Mesenchymal stem cell (in vitro differentiated cells and primary cell): ENCODE data around the gene TMEM184B.

ENCODE experiments used
- DNase-seq: peaks from one replicate; pipeline ENCODE4 v3.0.0-alpha.2; 2013
- H2AFZ ChIP-seq: one replicate; pipeline ENCODE4 v1.6.1; 2013; ENCODE audit warnings: low read depth, mild to moderate bottlenecking, control low read depth, inconsistent platforms, low read length, moderate library complexity
- H2AK5ac ChIP-seq: 2 replicates; pipeline ENCODE4 v1.6.1; 2013; ENCODE audit warnings: low read length, moderate library complexity, mild to moderate bottlenecking, inconsistent platforms; ENCODE audit not compliant: severe bottlenecking
- H2BK120ac ChIP-seq: one replicate; pipeline ENCODE4 v1.6.1; 2013; ENCODE audit warnings: low read depth, mild to moderate bottlenecking, inconsistent platforms, low read length, moderate library complexity
- H2BK12ac ChIP-seq, 2 experiments: one replicate each; pipeline ENCODE4 v1.6.1; 2013; ENCODE audit warnings: inconsistent platforms in 2 of 2, low read length in 2 of 2, mild to moderate bottlenecking in 2 of 2, moderate library complexity in 2 of 2, control low read depth in 1 of 2
- H2BK15ac ChIP-seq: one replicate; pipeline ENCODE4 v1.6.1; 2013; ENCODE audit warnings: mild to moderate bottlenecking, low read depth, inconsistent platforms; ENCODE audit not compliant: poor library complexity, severe bottlenecking
- H2BK5ac ChIP-seq: 2 replicates; pipeline ENCODE4 v1.6.1; 2013; ENCODE audit warnings: low read depth, mild to moderate bottlenecking, low read length, control low read depth, inconsistent platforms; ENCODE audit not compliant: poor library complexity, severe bottlenecking
- H3K14ac ChIP-seq, 2 experiments: one replicate each; pipeline ENCODE4 v1.6.1; 2013; ENCODE audit warnings: inconsistent platforms in 2 of 2, low read length in 2 of 2, control low read depth in 1 of 2, mild to moderate bottlenecking in 1 of 2, moderate library complexity in 1 of 2
- H3K18ac ChIP-seq, 2 experiments: one replicate each; pipeline ENCODE4 v1.6.1; 2013; ENCODE audit warnings: inconsistent platforms in 2 of 2, low read length in 2 of 2, control low read depth in 1 of 2, low read depth in 1 of 2, mild to moderate bottlenecking in 1 of 2
- H3K23ac ChIP-seq, 2 experiments: one replicate each; pipeline ENCODE4 v1.6.1; 2013; ENCODE audit warnings: inconsistent platforms in 2 of 2, low read length in 2 of 2, mild to moderate bottlenecking in 2 of 2, moderate library complexity in 2 of 2, control low read depth in 1 of 2
- H3K27ac ChIP-seq: 2 replicates; pipeline ENCODE4 v1.5.1; 2013; ENCODE audit warnings: mild to moderate bottlenecking, moderate library complexity, low read length, control low read depth, inconsistent platforms; ENCODE audit not compliant: poor library complexity, severe bottlenecking
- H3K27me3 ChIP-seq, 2 experiments: 2 replicates each; pipeline versions ENCODE4 v1.6.1 to v1.7.0; 2013; ENCODE audit warnings: low read length in 2 of 2, mild to moderate bottlenecking in 2 of 2, moderate library complexity in 2 of 2, control low read depth in 1 of 2, inconsistent platforms in 1 of 2; ENCODE audit not compliant: control insufficient read depth in 1 of 2, insufficient read depth in 1 of 2
- H3K36me3 ChIP-seq, 2 experiments: 2 replicates each; pipeline versions ENCODE4 v1.6.1 to v1.7.0; 2013; ENCODE audit warnings: low read length in 2 of 2, control low read depth in 1 of 2, inconsistent platforms in 1 of 2, low read depth in 1 of 2, mild to moderate bottlenecking in 1 of 2; ENCODE audit not compliant: insufficient read depth in 2 of 2, control insufficient read depth in 1 of 2
- H3K4ac ChIP-seq, 2 experiments: one replicate each; pipeline ENCODE4 v1.6.1; 2013; ENCODE audit warnings: inconsistent platforms in 2 of 2, low read length in 2 of 2, mild to moderate bottlenecking in 2 of 2, moderate library complexity in 2 of 2, control low read depth in 1 of 2, low read depth in 1 of 2
- H3K4me1 ChIP-seq: 2 replicates; pipeline ENCODE4 v1.6.1; 2013; ENCODE audit warnings: low read depth, low read length, control low read depth; ENCODE audit not compliant: control insufficient read depth, insufficient read depth
- H3K4me2 ChIP-seq: 2 replicates; pipeline ENCODE4 v1.6.1; 2013; ENCODE audit warnings: low read length, mild to moderate bottlenecking, inconsistent platforms; ENCODE audit not compliant: poor library complexity, severe bottlenecking
- H3K4me3 ChIP-seq, 2 experiments: 2 replicates each; pipeline versions ENCODE4 v1.5.1 to v1.7.0; 2013; ENCODE audit warnings: low read length in 2 of 2, mild to moderate bottlenecking in 2 of 2, control low read depth in 1 of 2, low read depth in 1 of 2; ENCODE audit not compliant: insufficient read depth in 1 of 2
- H3K79me1 ChIP-seq: replicated peaks from 2 replicates; pipeline ENCODE4 v1.6.1; 2013; ENCODE audit warnings: mild to moderate bottlenecking, control low read depth, low read length, inconsistent platforms; ENCODE audit not compliant: poor library complexity, severe bottlenecking
- H3K9ac ChIP-seq: 2 replicates; pipeline ENCODE4 v1.7.0; 2013; ENCODE audit warnings: mild to moderate bottlenecking, low read length, moderate library complexity
- H3K9me3 ChIP-seq: 2 replicates; pipeline ENCODE4 v1.7.0; 2013; ENCODE audit warnings: mild to moderate bottlenecking, low read length; ENCODE audit not compliant: control insufficient read depth
- H4K8ac ChIP-seq: one replicate; pipeline ENCODE4 v1.6.1; 2013; ENCODE audit warnings: inconsistent platforms, mild to moderate bottlenecking, low read length, moderate library complexity
- H4K91ac ChIP-seq: one replicate; pipeline ENCODE4 v1.6.1; 2013; ENCODE audit warnings: mild to moderate bottlenecking, low read length, inconsistent platforms
- WGBS: methylation state at CpG from one replicate; pipeline ENCODE4 v1.1.7; 2013; ENCODE audit warnings: mixed read lengths; 5-methylcytosine and 5-hydroxymethylcytosine counted together

The TMEM184B gene

GRCh38 chr22:38258895-38259294 lies 13.9 kb downstream of the TMEM184B start:
- Histone ChIP-seq H3K4me2 (no peak overlapping the region), H2BK120ac (no peak overlapping the region), H2AFZ (no peak overlapping the region), H3K18ac (no peak overlapping the region), H4K91ac (no peak overlapping the region), H3K23ac (no peak overlapping the region), H3K4ac (no peak overlapping the region), H3K27me3 (no peaks in the 10 kb centered on the region), H3K4me3 (no peak overlapping the region), H3K14ac (no peak overlapping the region), H3K79me1 (peaks cover 15% of the 10 kb centered on the region), H2BK12ac (no peak overlapping the region), H2BK5ac (no peak overlapping the region), H2AK5ac (no peak overlapping the region), H3K9ac (no peak overlapping the region), H4K8ac (no peak overlapping the region), H3K27ac (no peak overlapping the region), H2BK15ac (no peak overlapping the region), H3K9me3 (no peaks in the 10 kb centered on the region), H3K36me3 (peaks cover 7 to 22% of the 10 kb centered on the region in 2 experiments), H3K4me1 (peaks cover 11% of the 10 kb centered on the region)
- no peak for DNase-seq
- 71% methylated on average over 6 of the region's 8 CpGs for WGBS

- no peak overlapping the region for H4K8ac ChIP-seq
- H3K23ac ChIP-seq, result no peak overlapping the region
- H3K14ac ChIP-seq, result peak overlapping the region in 1 of 2 experiments; percentile 35
- DNase-seq, result no peak
- H2AK5ac ChIP-seq, result no peak overlapping the region
- no peaks in the 10 kb centered on the region for H3K27me3 ChIP-seq
- H3K27ac ChIP-seq, result peak overlapping the region; percentile 36
- WGBS, result 92% methylated on average over 2 of the region's 4 CpGs
- no peak overlapping the region for H4K91ac ChIP-seq
- no peaks in the 10 kb centered on the region for H3K9me3 ChIP-seq
- H2AFZ ChIP-seq, result no peak overlapping the region
- H3K18ac ChIP-seq, result peak overlapping the region; percentile 37 to 52
- H2BK120ac ChIP-seq, result no peak overlapping the region
- peaks cover 0 to 14% of the 10 kb centered on the region in 2 experiments for H3K36me3 ChIP-seq
- H2BK15ac ChIP-seq, result no peak overlapping the region
- H3K9ac ChIP-seq, result peak overlapping the region; percentile 84
- peak overlapping the region in 1 of 2 experiments; percentile 58 for H3K4me3 ChIP-seq
- peaks cover 15% of the 10 kb centered on the region for H3K79me1 ChIP-seq
- H3K4me1 ChIP-seq, result peaks cover 11% of the 10 kb centered on the region
- H3K4ac ChIP-seq, result peak overlapping the region in 1 of 2 experiments; percentile 33
- no peak overlapping the region for H2BK5ac ChIP-seq
- H2BK12ac ChIP-seq, result peak overlapping the region in 1 of 2 experiments; percentile 6
- peak overlapping the region; percentile 12 for H3K4me2 ChIP-seq
Observed at GRCh38 chr22:38257650-38258250, 15.1 kb downstream of the TMEM184B start.

GRCh38 chr22:38257181-38257580 lies 15.6 kb downstream of the TMEM184B start:
- Histone ChIP-seq H3K14ac (no peak overlapping the region), H4K91ac (no peak overlapping the region), H3K4me1 (peaks cover 11% of the 10 kb centered on the region), H3K27me3 (no peaks in the 10 kb centered on the region), H3K9ac (peak overlapping the region; percentile 84), H2BK120ac (no peak overlapping the region), H2BK5ac (no peak overlapping the region), H2BK12ac (no peak overlapping the region), H2AK5ac (no peak overlapping the region), H3K4me2 (no peak overlapping the region), H3K4me3 (peak overlapping the region in 1 of 2 experiments; percentile 58), H3K18ac (peak overlapping the region in 1 of 2 experiments; percentile 37), H3K4ac (no peak overlapping the region), H4K8ac (no peak overlapping the region), H3K79me1 (peaks cover 15% of the 10 kb centered on the region), H3K9me3 (no peaks in the 10 kb centered on the region), H2AFZ (no peak overlapping the region), H2BK15ac (no peak overlapping the region), H3K27ac (peak overlapping the region; percentile 36), H3K36me3 (peaks cover 0 to 10% of the 10 kb centered on the region in 2 experiments), H3K23ac (no peak overlapping the region)
- WGBS, result 44% methylated on average over 14 of the region's 14 CpGs
- DNase-seq, result peak; percentile 75

GRCh38 chr22:38255697-38256096 lies 17.1 kb downstream of the TMEM184B start:
- Histone ChIP-seq H3K4me2 (no peak overlapping the region), H2BK15ac (no peak overlapping the region), H3K9ac (no peak overlapping the region), H2BK120ac (no peak overlapping the region), H3K9me3 (no peaks in the 10 kb centered on the region), H2BK12ac (no peak overlapping the region), H3K79me1 (peaks cover 20% of the 10 kb centered on the region), H3K23ac (no peak overlapping the region), H2AFZ (no peak overlapping the region), H3K18ac (no peak overlapping the region), H2BK5ac (no peak overlapping the region), H3K27ac (no peak overlapping the region), H3K4me3 (no peak overlapping the region), H3K36me3 (peaks cover 0 to 9% of the 10 kb centered on the region in 2 experiments), H2AK5ac (no peak overlapping the region), H3K4me1 (peaks cover 9% of the 10 kb centered on the region), H4K8ac (no peak overlapping the region), H3K14ac (no peak overlapping the region), H3K4ac (no peak overlapping the region), H3K27me3 (no peaks in the 10 kb centered on the region), H4K91ac (no peak overlapping the region)
- DNase-seq, result no peak
- WGBS, result 98% methylated on average over 2 of the region's 2 CpGs
